H1 (cell line): ENCODE measurements around the gene PAPOLA. TPM values are rescaled to one million over a fixed set of nuclear protein-coding genes. Genes with fewer than 3 reads are reported as not detected.
A peak's percentile ranks its signal among the peaks of the same experiment; 100 is the strongest.

Experiments
- CTCF ChIA-PET: fragments of 300-600 bp; sonication (Branson Sonifier 250); formaldehyde crosslinking; loops from one replicate; lab custom pipeline; 2021; ENCODE audit not compliant: partially characterized antibody; lab: Charles Lee
- POLR2A ChIA-PET: fragments of 300-600 bp; sonication (Branson Sonifier 250); formaldehyde crosslinking; loops from one replicate; lab custom pipeline; 2021; ENCODE audit warnings: inconsistent platforms; ENCODE audit not compliant: partially characterized antibody; lab: Charles Lee
- DNase-seq, 2 experiments: peaks; one replicate each; pipeline versions ENCODE4 v3.0.0 to v3.0.0-alpha.2; 2010 to 2022; ENCODE audit warnings: low spot score in 2 of 2, low read depth in 1 of 2, mixed read lengths in 1 of 2
- FAIRE-seq: peaks from 2 replicates; lab custom pipeline; 2011; peaks lifted over from hg19 to GRCh38; lab: Jason Lieb, UNC
- H2AFZ ChIP-seq: 2 replicates; pipeline ENCODE4 v1.8.1; 2012; ENCODE audit warnings: low read length, inconsistent platforms
- H2AK5ac ChIP-seq: 2 replicates; pipeline ENCODE4 v1.6.1; 2013; ENCODE audit warnings: low read depth, low read length
- H2BK120ac ChIP-seq: replicated peaks from 2 replicates; pipeline ENCODE3; 2013; ENCODE audit warnings: low read depth, low read length, inconsistent platforms
- H2BK12ac ChIP-seq: 2 replicates; pipeline ENCODE4 v1.6.1; 2013; ENCODE audit warnings: low read depth, low read length
- H2BK15ac ChIP-seq: 2 replicates; pipeline ENCODE4 v1.6.1; 2013; ENCODE audit warnings: low read length
- H2BK20ac ChIP-seq: 2 replicates; pipeline ENCODE4 v1.6.1; 2013; ENCODE audit warnings: low read length
- H2BK5ac ChIP-seq: 2 replicates; pipeline ENCODE4 v1.6.1; 2013; ENCODE audit warnings: low read depth, low read length
- H3K14ac ChIP-seq: 2 replicates; pipeline ENCODE4 v1.6.1; 2013; ENCODE audit warnings: inconsistent platforms; ENCODE audit not compliant: insufficient read length
- H3K18ac ChIP-seq: 2 replicates; pipeline ENCODE4 v1.6.1; 2013; ENCODE audit warnings: low read length; ENCODE audit errors: extremely low read depth
- H3K23ac ChIP-seq: 2 replicates; pipeline ENCODE4 v1.6.1; 2013; ENCODE audit warnings: inconsistent platforms; ENCODE audit not compliant: insufficient read length
- H3K23me2 ChIP-seq: 2 replicates; pipeline ENCODE4 v1.6.1; 2013; ENCODE audit warnings: low read depth, low read length
- H3K27ac ChIP-seq: 2 replicates; pipeline ENCODE4 v1.6.1; 2011; ENCODE audit warnings: low read depth, low read length, inconsistent platforms
- H3K27me3 ChIP-seq, 4 experiments: replicated peaks in 1 of 4; 1 replicate in 1 of 4; 2 replicates in 3 of 4; pipeline versions ENCODE4 v1.6.1 to v1.8.1; 2011 to 2013; ENCODE audit warnings: low read length in 3 of 4, mild to moderate bottlenecking in 3 of 4, inconsistent platforms in 2 of 4, mixed read lengths in 2 of 4, moderate library complexity in 1 of 4; ENCODE audit not compliant: control insufficient read depth in 3 of 4, insufficient read depth in 3 of 4; ENCODE audit errors: extremely low read depth in 1 of 4
- H3K36me3 ChIP-seq, 4 experiments: 2 replicates each; pipeline versions ENCODE4 v1.6.1 to v1.8.1; 2011 to 2013; ENCODE audit warnings: mild to moderate bottlenecking in 4 of 4, low read length in 3 of 4, moderate library complexity in 2 of 4, control low read depth in 1 of 4, inconsistent platforms in 1 of 4; ENCODE audit not compliant: insufficient read depth in 4 of 4, control insufficient read depth in 2 of 4
- H3K4ac ChIP-seq: replicated peaks from 2 replicates; pipeline ENCODE3; 2013; ENCODE audit warnings: low read length, low read depth, mixed read lengths, inconsistent platforms; ENCODE audit not compliant: insufficient read length
- H3K4me1 ChIP-seq, 4 experiments: replicated peaks in 1 of 4; 1 replicate in 1 of 4; 2 replicates in 3 of 4; pipeline versions ENCODE4 v1.6.1 to v1.8.1; 2011 to 2013; ENCODE audit warnings: low read length in 3 of 4, inconsistent platforms in 2 of 4, mixed read lengths in 1 of 4; ENCODE audit not compliant: insufficient read depth in 4 of 4, control insufficient read depth in 3 of 4
- H3K4me2 ChIP-seq, 2 experiments: 2 replicates each; pipeline versions ENCODE4 v1.6.1 to v1.8.1; 2011 to 2013; ENCODE audit warnings: low read depth in 2 of 2, low read length in 2 of 2, control low read depth in 1 of 2, inconsistent platforms in 1 of 2, mild to moderate bottlenecking in 1 of 2; ENCODE audit not compliant: insufficient read depth in 1 of 2
- H3K4me3 ChIP-seq, 4 experiments: fragments of 200-600, 300-600 bp in 1 of 4; sonication (generic), shearing (Covaris generic), sonication (Bioruptor Twin) in 1 of 4; 2 replicates each; pipeline versions ENCODE4 v1.5.1 to v1.8.1; 2011 to 2016; ENCODE audit warnings: low read length in 4 of 4, low read depth in 3 of 4, control low read depth in 2 of 4, inconsistent platforms in 2 of 4, mild to moderate bottlenecking in 2 of 4, mixed read lengths in 1 of 4, moderate library complexity in 1 of 4; ENCODE audit not compliant: insufficient read depth in 2 of 4; ENCODE audit errors: extremely low read depth in 1 of 4
- H3K56ac ChIP-seq: replicated peaks from 2 replicates; pipeline ENCODE3; 2013; ENCODE audit warnings: low read depth, mild to moderate bottlenecking, mixed read lengths, low read length, inconsistent platforms; ENCODE audit not compliant: insufficient read length
- H3K79me1 ChIP-seq: 2 replicates; pipeline ENCODE4 v1.6.1; 2013; ENCODE audit warnings: low read depth, low read length, control low read depth
- H3K79me2 ChIP-seq, 2 experiments: 2 replicates each; pipeline versions ENCODE4 v1.6.1 to v1.8.1; 2012 to 2013; ENCODE audit warnings: low read length in 2 of 2, mild to moderate bottlenecking in 2 of 2, inconsistent platforms in 1 of 2; ENCODE audit not compliant: insufficient read depth in 2 of 2, control insufficient read depth in 1 of 2
- H3K9ac ChIP-seq, 4 experiments: replicated peaks in 1 of 4; 1 replicate in 1 of 4; 2 replicates in 3 of 4; pipeline versions ENCODE4 v1.6.1 to v1.8.1; 2011 to 2013; ENCODE audit warnings: low read depth in 3 of 4, low read length in 3 of 4, control low read depth in 2 of 4, mild to moderate bottlenecking in 2 of 4, moderate library complexity in 2 of 4, inconsistent platforms in 1 of 4; ENCODE audit errors: extremely low read depth in 1 of 4
- H3K9me3 ChIP-seq, 2 experiments: 2 replicates each; pipeline versions ENCODE4 v1.6.1 to v1.8.1; 2012 to 2013; ENCODE audit warnings: mild to moderate bottlenecking in 2 of 2, moderate library complexity in 2 of 2, control low read depth in 1 of 2, inconsistent platforms in 1 of 2, low read depth in 1 of 2, low read length in 1 of 2, mixed read lengths in 1 of 2; ENCODE audit not compliant: insufficient read depth in 2 of 2
- H4K20me1 ChIP-seq, 2 experiments: replicated peaks in 1 of 2; 2 replicates each; pipeline versions ENCODE3 to v1.8.1; 2011 to 2013; ENCODE audit warnings: inconsistent platforms in 2 of 2, low read length in 2 of 2, mild to moderate bottlenecking in 1 of 2; ENCODE audit not compliant: insufficient read depth in 2 of 2, control insufficient read depth in 1 of 2
- H4K5ac ChIP-seq: 2 replicates; pipeline ENCODE4 v1.6.1; 2013; ENCODE audit warnings: low read length, low read depth, mixed read lengths, inconsistent platforms; ENCODE audit not compliant: insufficient read length
- H4K8ac ChIP-seq: 2 replicates; pipeline ENCODE4 v1.8.0; 2013; ENCODE audit warnings: mild to moderate bottlenecking, moderate library complexity, low read length, inconsistent platforms; ENCODE audit not compliant: insufficient read depth; ENCODE audit errors: extremely low read depth
- H4K91ac ChIP-seq: replicated peaks from 2 replicates; pipeline ENCODE3; 2013; ENCODE audit warnings: low read length, mixed read lengths, inconsistent platforms; ENCODE audit not compliant: insufficient read length
- ASH2L ChIP-seq: fragments of 200-600, 300-600 bp; sonication (generic); IDR thresholded peaks from one replicate; pipeline ENCODE4 v1.7.1; 2017; ENCODE audit warnings: low read length
- CBX8 ChIP-seq: fragments of 300-800, 300-1000 bp; sonication (generic); IDR thresholded peaks from 2 replicates; pipeline ENCODE4 v1.7.1; 2016; ENCODE audit warnings: low read depth, low read length, borderline replicate concordance
- CHD1 ChIP-seq: IDR thresholded peaks from 2 replicates; pipeline ENCODE4 v1.6.1; 2012; ENCODE audit warnings: low read depth, low read length, improper control_type of control experiment
- CHD2 ChIP-seq: IDR thresholded peaks from 2 replicates; pipeline ENCODE4 v1.6.1; 2012; ENCODE audit warnings: low read length, improper control_type of control experiment
- CTBP2 ChIP-seq: IDR thresholded peaks from 2 replicates; pipeline ENCODE4 v1.7.0; 2011; ENCODE audit warnings: borderline replicate concordance, mild to moderate bottlenecking, moderate library complexity, mixed read lengths, low read length; ENCODE audit not compliant: insufficient read depth, insufficient read length
- EP300 ChIP-seq, 2 experiments: IDR thresholded peaks; 1 replicate in 1 of 2; 2 replicates in 1 of 2; pipeline ENCODE4 v1.6.1; 2011 to 2012; ENCODE audit warnings: low read depth in 2 of 2, low read length in 2 of 2, mild to moderate bottlenecking in 2 of 2, borderline replicate concordance in 1 of 2, inconsistent platforms in 1 of 2, moderate library complexity in 1 of 2
- GTF2F1 ChIP-seq: IDR thresholded peaks from 2 replicates; pipeline ENCODE4 v1.6.1; 2012; ENCODE audit warnings: low read depth, low read length, improper control_type of control experiment, borderline replicate concordance
- HDAC6 ChIP-seq: IDR thresholded peaks from one replicate; pipeline ENCODE4 v1.7.1; 2012; ENCODE audit warnings: low read depth, mild to moderate bottlenecking, inconsistent platforms, low read length, moderate library complexity
- POU5F1 ChIP-seq: IDR thresholded peaks from 2 replicates; pipeline ENCODE4 v1.6.1; 2011; ENCODE audit warnings: low read depth, mild to moderate bottlenecking, low read length, moderate library complexity
- RBBP5 ChIP-seq: IDR thresholded peaks from 2 replicates; pipeline ENCODE4 v1.7.1; 2012; ENCODE audit warnings: low read depth, mild to moderate bottlenecking, inconsistent platforms, low read length, moderate library complexity, borderline replicate concordance
- RFX5 ChIP-seq: IDR thresholded peaks from 2 replicates; pipeline ENCODE4 v1.6.1; 2011; ENCODE audit warnings: low read depth, low read length, improper control_type of control experiment, borderline replicate concordance
- SIRT6 ChIP-seq: IDR thresholded peaks from one replicate; pipeline ENCODE4 v1.7.1; 2012; ENCODE audit warnings: low read length, inconsistent platforms
- SP1 ChIP-seq: IDR thresholded peaks from 2 replicates; pipeline ENCODE4 v1.6.1; 2011; ENCODE audit warnings: low read depth, low read length
- SRF ChIP-seq: IDR thresholded peaks from 2 replicates; pipeline ENCODE4 v1.6.1; 2011; ENCODE audit warnings: mild to moderate bottlenecking, low read depth, low read length, moderate library complexity
- WGBS, 2 experiments: shearing (Covaris generic) in 1 of 2; methylation state at CpG; one replicate each; pipeline versions ENCODE4 v1.1.6 to v1.1.7; 2013 to 2015; ENCODE audit warnings: low lambda C conversion rate in 2 of 2, mixed read lengths in 2 of 2, inconsistent platforms in 1 of 2, low coverage in 1 of 2, missing lambda C conversion rate in 1 of 2; ENCODE audit not compliant: insufficient replicate concordance in 2 of 2, insufficient coverage in 1 of 2, insufficient read length in 1 of 2; ENCODE audit errors: extremely low coverage in 1 of 2, missing lambda C conversion rate in 1 of 2; 5-methylcytosine and 5-hydroxymethylcytosine counted together
- polyA plus RNA-seq, 7 experiments: library from polyadenylated mRNA; depleted of rRNA in 3 of 7; stranded (reverse) in 5 of 7; unstranded in 2 of 7; fragments of >200 nt in 5 of 7; fragments of 200-250 nt in 2 of 7; gene quantifications; 1 replicate in 5 of 7; 2 replicates in 1 of 7; 4 replicates in 1 of 7; pipeline versions ENCODE4 v1.2.1 to v1.2.3, GENCODE V29; 2011 to 2013; ENCODE audit warnings: missing spikeins in 2 of 7, mixed read lengths in 2 of 7
- total RNA-seq: library from RNA; stranded (reverse); fragmentation: NEBNext Ultra II Directional; extraction: Animal tissue kit (Norgen Biotek cat#: 25700); gene quantifications from 2 replicates; pipeline ENCODE4 v1.2.1, GENCODE V29; 2021

The PAPOLA gene
- total and polyA plus RNA-seq, 2 of the 8 experiments (the other 6 are each of a cell fraction or from before 2014, with no cell fraction given): 163 to 239 TPM

- Histone ChIP-seq H3K9ac (no peak overlapping the region), H3K4ac (no peak overlapping the region), H3K23ac (no peak overlapping the region), H3K23me2 (no peaks in the 10 kb centered on the region), H2BK15ac (no peak overlapping the region; the same call in 1 of the 2 replicates), H2AK5ac (no peak overlapping the region), H4K91ac (no peak overlapping the region), H4K8ac (peak overlapping the region; percentile 29), H3K36me3 (no peaks in the 10 kb centered on the region), H3K14ac (no peak overlapping the region), H3K18ac (no peak overlapping the region), H2BK120ac (no peak overlapping the region), H2BK5ac (no peak overlapping the region), H3K4me3 (no peak overlapping the region), H3K4me1 (peaks cover 0 to 6% (median 0%) of the 10 kb centered on the region in 4 experiments; a peak in 2 of 7 replicates), H3K79me2 (no peaks in the 10 kb centered on the region), H2BK12ac (peak overlapping the region; percentile 77; the same call in 1 of the 2 replicates), H2BK20ac (no peak overlapping the region), H4K5ac (no peak overlapping the region), H3K27ac (no peak overlapping the region), H3K27me3 (peaks cover 0 to 3% (median 0%) of the 10 kb centered on the region in 4 experiments; a peak in 1 of 7 replicates), H3K56ac (no peak overlapping the region), H3K79me1 (no peaks in the 10 kb centered on the region), H3K4me2 (no peak overlapping the region), H4K20me1 (no peaks in the 10 kb centered on the region), H3K9me3 (no peaks in the 10 kb centered on the region), H2AFZ (no peak overlapping the region)
- TF ChIP-seq POU5F1: no peak
- no peak for TF ChIP-seq ASH2L
- no peak for TF ChIP-seq RBBP5
- no peak for TF ChIP-seq SP1
- TF ChIP-seq HDAC6: no peak
- TF ChIP-seq RFX5: no peak
- TF ChIP-seq EP300 (IDR thresholded peaks at IDR 0.05; ENCODE audit: borderline replicate concordance in 1 of 2, low read depth in 2 of 2, low read length in 2 of 2): no peak
- TF ChIP-seq CTBP2: no peak
- TF ChIP-seq CHD1: no peak
- no peak for TF ChIP-seq SRF
- TF ChIP-seq GTF2F1: no peak
- no peak for TF ChIP-seq CBX8
- no peak for TF ChIP-seq SIRT6
- TF ChIP-seq CHD2: no peak
- ChIA-PET CTCF (interaction anchor here (0.7 to 10.6 kb wide), 37 partner anchors 8 to 416 kb away, joined by 3 to 87 read pairs (median 4); no protein-coding TSS in a partner anchor), POLR2A (interaction anchor here (0.5 kb wide), 1 partner anchor 80 kb away, joined by 4 read pairs; no protein-coding TSS in a partner anchor)
- no peak for DNase-seq
- no peak for FAIRE-seq
- WGBS, 2 experiments: 85% methylated on average over 10 of the region's 10 CpGs; no CpG with 5 or more reads in 1 of the 2 experiments
Measured at GRCh38 chr14:96583569-96584041, 81.4 kb downstream of the PAPOLA start.
